Gastrocnemius medialis (tissue), 4 donors: Measurements from ENCODE around the gene HLA-G. TPM values are rescaled to one million over a fixed set of nuclear protein-coding genes. Genes with fewer than 3 reads are reported as not detected.

Experiments used
- ATAC-seq, 2 donors: fragments of 150-250 bp; one replicate each; pipeline ENCODE4 v1.9.1; 2016
- DNase-seq, 2 donors: peaks; one replicate each; pipeline ENCODE4 v3.0.0-alpha.2; 2019
- H3K27ac ChIP-seq, 4 donors: fragments of 200-600 bp; sonication (generic); 1 replicate in 1 of 4; 2 replicates in 3 of 4; pipeline ENCODE4 v1.5.1; 2016 to 2018; ENCODE audit warnings: mild to moderate bottlenecking in 2 of 4, moderate library complexity in 1 of 4
- H3K27me3 ChIP-seq, 3 donors: fragments of 200-600 bp; sonication (generic) in 2 of 3; 1 replicate in 1 of 3; 2 replicates in 2 of 3; pipeline versions ENCODE4 v1.5.1 to v1.6.0; 2016 to 2019; ENCODE audit warnings: mild to moderate bottlenecking in 1 of 3, moderate library complexity in 1 of 3
- H3K36me3 ChIP-seq, 2 donors: fragments of 200-600 bp; sonication (generic) in 1 of 2; one replicate each; pipeline ENCODE4 v1.5.1; 2017 to 2018
- H3K4me1 ChIP-seq, 2 donors: fragments of 200-600 bp; sonication (generic) in 1 of 2; one replicate each; pipeline ENCODE4 v1.5.1; 2016 to 2017; ENCODE audit warnings: mild to moderate bottlenecking in 2 of 2
- H3K4me3 ChIP-seq, 4 donors: fragments of 200-600 bp; sonication (generic) in 3 of 4; 1 replicate in 1 of 4; 2 replicates in 3 of 4; pipeline ENCODE4 v1.5.1; 2016 to 2019; ENCODE audit warnings: mild to moderate bottlenecking in 2 of 4
- H3K9me3 ChIP-seq, 3 donors: fragments of 200-600 bp; sonication (generic) in 2 of 3; 1 replicate in 1 of 3; 2 replicates in 2 of 3; pipeline ENCODE4 v1.5.1; 2016 to 2019
- POLR2A ChIP-seq, 2 donors: fragments of 450-650 bp; IDR thresholded peaks; one replicate each; pipeline ENCODE4 v1.6.1; 2017; ENCODE audit warnings: antibody characterized with exemption in 2 of 2, mild to moderate bottlenecking in 2 of 2, moderate library complexity in 2 of 2
- in situ Hi-C, 4 donors: fragments of 200-750 bp; cut with MboI; loops; one replicate each; pipeline versions ENCODE4 v1.15.0 to v1.8.0; 2017; ENCODE audit warnings: low sequenced_read_pairs in 4 of 4
- intact Hi-C: fragments of 100-400 bp; cut with DNase I; formaldehyde crosslinking; loops from one replicate; pipeline ENCODE4 v1.15.1; 2023; ENCODE audit warnings: low total_unique reads
- total RNA-seq, 4 donors: library from RNA; depleted of rRNA; stranded (reverse); fragments of >200 nt; gene quantifications; one replicate each; pipeline versions ENCODE4 v1.1.0 to v1.2.3, GENCODE V29; 2016
- TF ChIP-seq, protein P1 (sequence below), 5 experiments: fragments of 450-650 bp in 3 of 5; fragments of 200-600 bp in 2 of 5; sonication (generic) in 2 of 5; IDR thresholded peaks in 4 of 5; conservative IDR thresholded peaks in 1 of 5; 1 replicate in 4 of 5; 2 replicates in 1 of 5; pipeline ENCODE4 v1.5.1; 2016 to 2019; ENCODE audit warnings: antibody characterized with exemption in 5 of 5, mild to moderate bottlenecking in 3 of 5, moderate library complexity in 3 of 5

Gene HLA-G
- total RNA-seq, 4 donors from 2014 or later = not detected

DNA sequence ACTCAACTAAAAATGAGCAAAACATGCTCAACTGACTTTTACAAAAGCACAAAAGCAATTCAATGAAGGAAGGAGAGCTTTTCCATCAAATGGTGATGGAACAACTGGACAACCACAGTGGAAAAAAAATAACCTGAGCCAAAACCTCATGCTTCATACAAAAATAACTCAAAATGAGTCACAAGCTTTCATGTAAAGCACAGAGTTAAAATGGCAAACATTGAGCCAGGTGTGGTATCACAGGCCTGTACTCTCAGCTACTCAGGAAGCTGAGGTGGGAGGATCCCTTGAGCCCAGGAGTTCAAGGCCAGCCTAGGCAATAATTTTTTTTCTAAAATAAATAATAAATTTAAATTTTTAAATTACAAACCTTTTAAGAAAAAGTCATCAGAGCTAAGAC is 18.4 kb upstream of the HLA-G start:
- ATAC-seq (no peak), DNase-seq (no peak)
- H3K4me3 ChIP-seq = no peak overlapping the region
- intact Hi-C loops (no loop called here), in situ Hi-C loops (no loop called here)
- no peaks in the 10 kb centered on the region for H3K36me3 ChIP-seq
- H3K9me3 ChIP-seq = no peaks in the 10 kb centered on the region
- no peak for TF ChIP-seq POLR2A (IDR thresholded peaks at IDR 0.05)
- TF ChIP-seq, protein P1, sequence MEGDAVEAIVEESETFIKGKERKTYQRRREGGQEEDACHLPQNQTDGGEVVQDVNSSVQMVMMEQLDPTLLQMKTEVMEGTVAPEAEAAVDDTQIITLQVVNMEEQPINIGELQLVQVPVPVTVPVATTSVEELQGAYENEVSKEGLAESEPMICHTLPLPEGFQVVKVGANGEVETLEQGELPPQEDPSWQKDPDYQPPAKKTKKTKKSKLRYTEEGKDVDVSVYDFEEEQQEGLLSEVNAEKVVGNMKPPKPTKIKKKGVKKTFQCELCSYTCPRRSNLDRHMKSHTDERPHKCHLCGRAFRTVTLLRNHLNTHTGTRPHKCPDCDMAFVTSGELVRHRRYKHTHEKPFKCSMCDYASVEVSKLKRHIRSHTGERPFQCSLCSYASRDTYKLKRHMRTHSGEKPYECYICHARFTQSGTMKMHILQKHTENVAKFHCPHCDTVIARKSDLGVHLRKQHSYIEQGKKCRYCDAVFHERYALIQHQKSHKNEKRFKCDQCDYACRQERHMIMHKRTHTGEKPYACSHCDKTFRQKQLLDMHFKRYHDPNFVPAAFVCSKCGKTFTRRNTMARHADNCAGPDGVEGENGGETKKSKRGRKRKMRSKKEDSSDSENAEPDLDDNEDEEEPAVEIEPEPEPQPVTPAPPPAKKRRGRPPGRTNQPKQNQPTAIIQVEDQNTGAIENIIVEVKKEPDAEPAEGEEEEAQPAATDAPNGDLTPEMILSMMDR (IDR thresholded peaks at IDR 0.05 in 4 of 5, conservative IDR thresholded peaks at IDR 0.05 in 1 of 5) = no peak
- no peaks in the 10 kb centered on the region for H3K4me1 ChIP-seq
- H3K27me3 ChIP-seq = no peaks in the 10 kb centered on the region
- H3K27ac ChIP-seq = no peak overlapping the region

DNA sequence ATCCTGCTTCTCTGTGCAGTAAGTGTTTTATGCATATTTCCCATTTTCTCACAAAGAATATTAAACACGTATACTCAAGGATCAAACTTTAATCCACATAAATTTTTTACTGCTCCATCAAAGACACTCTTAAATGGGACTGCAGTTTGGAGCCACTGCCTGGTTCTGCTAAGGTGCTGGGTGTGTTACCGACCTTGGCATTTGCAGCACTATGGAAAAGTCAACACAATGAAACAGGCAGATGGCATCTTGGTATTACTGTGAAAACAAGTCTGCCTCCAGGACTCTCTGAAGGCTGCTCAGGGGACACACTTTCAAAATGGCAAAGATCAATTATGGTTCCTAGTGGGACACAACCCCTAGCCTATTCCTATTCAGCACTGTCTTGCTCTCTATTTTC is 17.3 kb upstream of the HLA-G start:
- H3K27me3 ChIP-seq = no peaks in the 10 kb centered on the region
- H3K4me1 ChIP-seq = no peaks in the 10 kb centered on the region
- no peak for ATAC-seq
- H3K9me3 ChIP-seq = no peaks in the 10 kb centered on the region
- no peak overlapping the region for H3K4me3 ChIP-seq
- no peak for DNase-seq
- H3K27ac ChIP-seq = no peak overlapping the region
- intact Hi-C loops = loop anchor here (10.0 kb wide), 1 partner anchor 94 kb away; no protein-coding TSS in a partner anchor
- TF ChIP-seq POLR2A (IDR thresholded peaks at IDR 0.05) = no peak
- TF ChIP-seq, protein P1 (IDR thresholded peaks at IDR 0.05 in 4 of 5, conservative IDR thresholded peaks at IDR 0.05 in 1 of 5) = no peak
- H3K36me3 ChIP-seq = no peaks in the 10 kb centered on the region
- in situ Hi-C loops = no loop called here

GRCh38 chr6:29811377-29811776 is 16.2 kb upstream of the HLA-G start:
- ATAC-seq = no peak
- intact Hi-C loops = loop anchor here (10.0 kb wide), 1 partner anchor 93 kb away; no protein-coding TSS in a partner anchor

DNA sequence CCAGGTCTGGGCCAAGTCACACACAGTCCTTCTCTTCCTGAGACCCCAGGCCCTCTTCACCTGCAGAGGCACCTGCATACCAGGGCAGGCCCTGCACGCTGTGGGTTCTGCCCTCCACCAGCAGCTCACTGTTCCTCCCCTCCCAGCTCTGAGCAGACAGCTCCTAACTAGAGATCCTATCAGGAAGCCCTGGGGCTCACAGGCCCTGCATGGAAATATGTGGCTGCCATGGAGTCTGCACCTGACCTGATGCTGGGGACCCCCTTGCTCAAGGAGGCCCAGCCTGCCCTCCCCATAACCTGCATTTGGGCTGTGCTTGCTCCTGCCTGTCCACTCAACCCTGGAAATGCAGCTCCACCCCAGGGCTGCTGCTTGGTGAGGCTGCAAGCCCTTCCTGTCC is 14.6 kb upstream of the HLA-G start:
- no peak for ATAC-seq
- Histone ChIP-seq H3K4me3 (no peak overlapping the region), H3K27me3 (no peaks in the 10 kb centered on the region), H3K4me1 (no peaks in the 10 kb centered on the region), H3K36me3 (no peaks in the 10 kb centered on the region), H3K27ac (no peak overlapping the region), H3K9me3 (no peaks in the 10 kb centered on the region)
- in situ Hi-C loops = no loop called here
- TF ChIP-seq POLR2A (IDR thresholded peaks at IDR 0.05) = no peak
- TF ChIP-seq, protein P1 (IDR thresholded peaks at IDR 0.05 in 4 of 5, conservative IDR thresholded peaks at IDR 0.05 in 1 of 5) = no peak
- no peak for DNase-seq
- intact Hi-C loops = loop anchor here (10.0 kb wide), 1 partner anchor 92 kb away; no protein-coding TSS in a partner anchor

More at GRCh38 chr6:29811377-29811776, 16.2 kb upstream of the HLA-G start:
- Histone ChIP-seq H3K27me3 (no peaks in the 10 kb centered on the region), H3K9me3 (no peaks in the 10 kb centered on the region), H3K36me3 (no peaks in the 10 kb centered on the region), H3K4me3 (no peak overlapping the region), H3K4me1 (no peaks in the 10 kb centered on the region), H3K27ac (no peak overlapping the region)
- TF ChIP-seq, protein P1 (IDR thresholded peaks at IDR 0.05 in 4 of 5, conservative IDR thresholded peaks at IDR 0.05 in 1 of 5) = no peak
- no peak for TF ChIP-seq POLR2A (IDR thresholded peaks at IDR 0.05)
- in situ Hi-C loops = no loop called here
- no peak for DNase-seq

DNA sequence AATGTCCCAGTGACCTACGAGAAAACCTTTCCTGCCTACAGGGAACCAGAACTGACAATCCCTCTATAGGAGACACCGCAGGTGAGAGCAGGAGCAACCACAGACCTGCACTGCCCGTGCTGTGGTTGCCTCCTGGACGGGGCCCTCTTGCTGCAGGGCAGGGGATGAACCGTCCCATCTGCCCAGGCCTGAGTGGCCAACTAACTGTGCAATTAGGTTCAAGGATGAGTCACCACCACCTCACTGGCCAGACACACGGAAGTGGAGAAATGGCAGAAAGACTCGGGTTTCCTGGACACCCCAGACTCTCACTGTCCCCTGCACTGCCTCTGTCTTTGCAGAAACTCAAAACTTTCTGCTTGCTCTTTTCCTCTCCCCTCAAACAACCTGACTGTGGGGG is 13.8 kb upstream of the HLA-G start:
- Histone ChIP-seq H3K27ac (no peak overlapping the region), H3K36me3 (no peaks in the 10 kb centered on the region), H3K4me1 (no peaks in the 10 kb centered on the region), H3K4me3 (no peak overlapping the region), H3K27me3 (no peaks in the 10 kb centered on the region), H3K9me3 (no peaks in the 10 kb centered on the region)
- intact Hi-C loops (loop anchor here (10.0 kb wide), 1 partner anchor 91 kb away; no protein-coding TSS in a partner anchor), in situ Hi-C loops (no loop called here)
- DNase-seq (no peak), ATAC-seq (no peak)
- TF ChIP-seq, protein P1 (IDR thresholded peaks at IDR 0.05 in 4 of 5, conservative IDR thresholded peaks at IDR 0.05 in 1 of 5) = no peak
- TF ChIP-seq POLR2A (IDR thresholded peaks at IDR 0.05) = no peak
